Subcutaneous abdominal adipose tissue (tissue), 5 donors: ENCODE results near the gene CPNE6.

ENCODE experiments used
- H3K27ac ChIP-seq: one replicate; pipeline ENCODE4 v1.7.0; 2013; ENCODE audit warnings: low read depth, mild to moderate bottlenecking, inconsistent platforms, low read length, moderate library complexity
- H3K27me3 ChIP-seq, 5 donors: one replicate each; pipeline ENCODE4 v1.7.0; 2013; ENCODE audit warnings: low read length in 5 of 5, inconsistent platforms in 1 of 5; ENCODE audit not compliant: control insufficient read depth in 5 of 5, insufficient read depth in 4 of 5
- H3K36me3 ChIP-seq, 5 donors: one replicate each; pipeline ENCODE4 v1.7.0; 2013; ENCODE audit warnings: low read length in 5 of 5; ENCODE audit not compliant: control insufficient read depth in 5 of 5, insufficient read depth in 5 of 5
- H3K4me1 ChIP-seq, 5 donors: one replicate each; pipeline ENCODE4 v1.7.0; 2013; ENCODE audit warnings: low read length in 5 of 5, mild to moderate bottlenecking in 3 of 5, moderate library complexity in 1 of 5; ENCODE audit not compliant: control insufficient read depth in 5 of 5, insufficient read depth in 5 of 5
- H3K4me3 ChIP-seq, 5 donors: one replicate each; pipeline ENCODE4 v1.7.0; 2013; ENCODE audit warnings: low read length in 5 of 5, low read depth in 1 of 5
- H3K9ac ChIP-seq, 5 donors: one replicate each; pipeline ENCODE4 v1.7.0; 2013; ENCODE audit warnings: low read length in 5 of 5, mild to moderate bottlenecking in 4 of 5, moderate library complexity in 3 of 5
- H3K9me3 ChIP-seq, 5 donors: one replicate each; pipeline ENCODE4 v1.7.0; 2013; ENCODE audit warnings: low read length in 5 of 5; ENCODE audit not compliant: control insufficient read depth in 5 of 5
- donor health status: healthy.
- donor health status: healthy.
- donor health status: healthy.
- donor health status: healthy.
- donor health status: healthy.

CPNE6 gene

GRCh38 chr14:24084440-24084839 is 13.1 kb downstream of the CPNE6 start:
- Histone ChIP-seq H3K27me3 (peaks cover 0 to 7% (median 2%) of the 10 kb centered on the region in 5 donors), H3K4me3 (no peak overlapping the region), H3K9me3 (no peaks in the 10 kb centered on the region), H3K36me3 (no peaks in the 10 kb centered on the region), H3K9ac (no peak overlapping the region), H3K4me1 (peaks cover 0 to 15% (median 13%) of the 10 kb centered on the region in 5 donors), H3K27ac (no peak overlapping the region)

- Histone ChIP-seq H3K9me3 (no peaks in the 10 kb centered on the region), H3K4me3 (no peak overlapping the region), H3K4me1 (peaks cover 0 to 15% (median 13%) of the 10 kb centered on the region in 5 donors), H3K27ac (no peak overlapping the region), H3K36me3 (no peaks in the 10 kb centered on the region), H3K27me3 (peaks cover 0 to 3% (median under 1%) of the 10 kb centered on the region in 5 donors), H3K9ac (no peak overlapping the region)
Measured at GRCh38 chr14:24085215-24085614, 13.9 kb downstream of the CPNE6 start.

GRCh38 chr14:24086193-24086955 is 15.0 kb downstream of the CPNE6 start:
- Histone ChIP-seq H3K4me3 (no peak overlapping the region), H3K27ac (no peak overlapping the region), H3K9me3 (no peaks in the 10 kb centered on the region), H3K4me1 (peaks cover 0 to 7% (median 4%) of the 10 kb centered on the region in 5 donors), H3K36me3 (no peaks in the 10 kb centered on the region), H3K9ac (no peak overlapping the region), H3K27me3 (no peaks in the 10 kb centered on the region)

- Histone ChIP-seq H3K4me3 (no peak overlapping the region), H3K27ac (no peak overlapping the region), H3K27me3 (no peaks in the 10 kb centered on the region), H3K36me3 (no peaks in the 10 kb centered on the region), H3K9ac (no peak overlapping the region), H3K4me1 (peaks cover 0 to under 1% (median 0%) of the 10 kb centered on the region in 5 donors), H3K9me3 (no peaks in the 10 kb centered on the region)
Measured at GRCh38 chr14:24087004-24087403, 15.6 kb downstream of the CPNE6 start.

- Histone ChIP-seq H3K4me3 (no peak overlapping the region), H3K27ac (no peak overlapping the region), H3K27me3 (no peaks in the 10 kb centered on the region), H3K9me3 (no peaks in the 10 kb centered on the region), H3K36me3 (no peaks in the 10 kb centered on the region), H3K4me1 (peaks cover 3 to 11% (median 5%) of the 10 kb centered on the region in 5 donors), H3K9ac (peak overlapping the region in 1 of 5 donors; percentile 21)
Measured at GRCh38 chr14:24088095-24088494, 16.7 kb downstream of the CPNE6 start.

- Histone ChIP-seq H3K27me3 (no peaks in the 10 kb centered on the region), H3K9ac (no peak overlapping the region), H3K4me3 (no peak overlapping the region), H3K27ac (no peak overlapping the region), H3K4me1 (peaks cover 6 to 29% (median 20%) of the 10 kb centered on the region in 5 donors), H3K9me3 (no peaks in the 10 kb centered on the region), H3K36me3 (no peaks in the 10 kb centered on the region)
Measured at GRCh38 chr14:24089890-24090289, 18.5 kb downstream of the CPNE6 start.

GRCh38 chr14:24092110-24092504 is 20.7 kb downstream of the CPNE6 start:
- Histone ChIP-seq H3K4me1 (peaks cover 12 to 48% (median 31%) of the 10 kb centered on the region in 5 donors), H3K36me3 (no peaks in the 10 kb centered on the region), H3K9me3 (no peaks in the 10 kb centered on the region), H3K4me3 (no peak overlapping the region), H3K27me3 (no peaks in the 10 kb centered on the region), H3K27ac (no peak overlapping the region), H3K9ac (no peak overlapping the region)

GRCh38 chr14:24092505-24093206 is 21.3 kb downstream of the CPNE6 start:
- H3K27me3 ChIP-seq = no peaks in the 10 kb centered on the region
- peak overlapping the region; percentile 85 for H3K27ac ChIP-seq
- no peak overlapping the region for H3K9ac ChIP-seq
- H3K4me1 ChIP-seq = peaks cover 12 to 48% (median 31%) of the 10 kb centered on the region in 5 donors
- no peaks in the 10 kb centered on the region for H3K9me3 ChIP-seq
- H3K36me3 ChIP-seq = no peaks in the 10 kb centered on the region
- H3K4me3 ChIP-seq = no peak overlapping the region

- H3K9ac ChIP-seq = peak overlapping the region in 2 of 5 donors; percentile 6 to 79
- peak overlapping the region; percentile 25 to 89 (median 79) for H3K4me3 ChIP-seq
- H3K27ac ChIP-seq = peak overlapping the region; percentile 85
- no peaks in the 10 kb centered on the region for H3K9me3 ChIP-seq
- H3K4me1 ChIP-seq = peaks cover 12 to 50% (median 31%) of the 10 kb centered on the region in 5 donors
- H3K36me3 ChIP-seq = peaks cover 0 to 5% (median 3%) of the 10 kb centered on the region in 5 donors
- H3K27me3 ChIP-seq = no peaks in the 10 kb centered on the region
Measured at GRCh38 chr14:24093207-24093900, 22.0 kb downstream of the CPNE6 start.
